CD4-positive, alpha-beta T cell treated with Interleukin-6 at 100 ng/mL for 8 hours (primary cell): ENCODE measurements around the gene FOXK2.

Experiments used
- DNase-seq: peaks from one replicate; pipeline ENCODE4 v3.0.0-alpha.2; 2020; ENCODE audit warnings: mixed read lengths, low spot score

Gene FOXK2

DNA sequence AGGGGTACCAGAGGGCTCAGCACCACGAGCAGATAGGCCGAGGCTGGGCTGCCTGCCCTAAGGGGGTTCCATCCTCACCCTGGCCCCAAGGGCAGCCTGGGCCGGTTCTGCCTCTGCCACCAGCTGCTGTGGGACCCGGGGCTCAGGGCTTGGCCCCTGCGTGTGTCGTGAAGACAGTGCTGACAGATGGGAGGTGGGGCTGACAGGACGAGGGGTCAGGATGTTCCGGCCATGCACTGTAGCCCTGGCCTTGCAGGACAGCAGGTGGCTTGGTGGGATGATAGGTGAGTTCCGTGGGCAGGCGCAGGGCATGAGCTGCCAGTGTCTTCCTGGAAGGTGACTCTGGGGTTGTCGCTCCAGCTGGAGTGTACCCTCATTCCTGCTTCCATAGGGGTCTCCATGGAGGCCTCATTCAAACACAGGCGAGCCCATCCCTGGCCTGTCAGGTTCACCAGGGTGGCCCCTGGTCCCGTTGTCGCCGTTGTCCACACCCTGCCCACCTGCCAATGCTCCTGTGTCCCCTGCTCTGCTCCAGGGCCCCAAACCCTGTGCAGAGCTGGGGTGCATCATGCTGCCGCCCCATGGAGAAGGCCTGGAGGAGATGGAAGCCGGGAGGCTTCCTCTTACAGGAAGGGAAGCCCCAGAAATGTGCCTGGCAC is 71.5 kb downstream of the FOXK2 start:
- DNase-seq = no peak

DNA sequence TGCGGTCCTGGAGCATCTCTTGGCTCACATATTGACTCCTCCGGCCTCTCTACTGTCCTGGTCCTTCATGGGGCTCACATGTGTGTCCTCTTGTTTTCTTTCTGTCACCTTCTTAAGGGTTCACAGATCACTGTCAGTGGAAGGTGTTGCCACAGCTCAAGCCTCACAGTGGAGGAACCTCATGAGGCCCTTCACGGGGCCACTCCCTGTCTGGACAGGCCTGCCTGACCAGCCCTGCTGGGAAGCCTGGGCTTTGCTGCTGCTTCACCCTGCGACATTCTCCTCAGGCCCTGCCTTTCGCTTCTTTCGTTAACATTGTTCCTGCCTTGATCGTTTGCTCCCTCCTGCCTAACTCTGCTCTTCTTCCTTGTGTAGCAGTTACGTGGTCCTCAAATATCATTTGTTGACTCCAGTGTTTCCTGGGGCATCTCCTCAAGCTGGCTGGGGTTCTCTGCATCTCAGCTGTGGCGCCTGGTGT is 72.8 kb downstream of the FOXK2 start:
- no peak for DNase-seq

DNA sequence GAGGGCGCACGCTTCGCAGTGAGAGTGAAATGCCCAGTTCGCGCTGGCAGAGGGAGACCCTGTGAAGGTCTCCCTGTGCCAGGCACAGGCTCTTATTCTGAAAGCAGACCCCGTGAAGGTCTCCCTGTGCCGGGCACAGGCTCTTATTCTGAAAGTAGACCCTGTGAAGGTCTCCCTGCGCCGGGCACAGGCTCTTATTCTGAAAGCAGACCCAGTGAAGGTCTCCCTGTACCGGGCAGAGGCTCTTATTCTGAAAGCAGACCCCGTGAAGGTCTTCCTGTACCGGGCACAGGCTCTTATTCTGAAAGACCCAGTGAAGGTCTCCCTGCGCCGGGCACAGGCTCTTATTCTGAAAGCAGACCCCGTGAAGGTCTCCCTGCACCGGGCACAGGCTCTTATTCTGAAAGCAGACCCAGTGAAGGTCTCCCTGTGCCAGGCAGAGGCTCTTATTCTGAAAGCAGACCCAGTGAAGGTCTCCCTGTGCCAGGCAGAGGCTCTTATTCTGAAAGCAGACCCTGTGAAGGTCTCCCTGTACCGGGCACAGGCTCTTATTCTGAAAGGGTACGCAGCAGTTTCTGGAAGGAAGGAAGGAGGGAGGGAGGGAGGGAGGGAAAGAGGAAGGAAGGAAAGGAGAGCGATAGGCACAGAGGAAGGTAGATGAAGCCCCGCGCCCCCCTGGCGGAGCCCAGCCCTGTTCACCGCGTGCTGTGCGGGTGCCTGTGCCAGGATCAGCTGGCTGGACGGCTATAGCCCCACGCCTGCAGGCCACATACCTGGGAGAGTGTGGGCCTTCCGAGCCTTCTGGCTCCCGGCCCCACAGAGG is 73.4 kb downstream of the FOXK2 start:
- DNase-seq = peak; percentile 69

DNA sequence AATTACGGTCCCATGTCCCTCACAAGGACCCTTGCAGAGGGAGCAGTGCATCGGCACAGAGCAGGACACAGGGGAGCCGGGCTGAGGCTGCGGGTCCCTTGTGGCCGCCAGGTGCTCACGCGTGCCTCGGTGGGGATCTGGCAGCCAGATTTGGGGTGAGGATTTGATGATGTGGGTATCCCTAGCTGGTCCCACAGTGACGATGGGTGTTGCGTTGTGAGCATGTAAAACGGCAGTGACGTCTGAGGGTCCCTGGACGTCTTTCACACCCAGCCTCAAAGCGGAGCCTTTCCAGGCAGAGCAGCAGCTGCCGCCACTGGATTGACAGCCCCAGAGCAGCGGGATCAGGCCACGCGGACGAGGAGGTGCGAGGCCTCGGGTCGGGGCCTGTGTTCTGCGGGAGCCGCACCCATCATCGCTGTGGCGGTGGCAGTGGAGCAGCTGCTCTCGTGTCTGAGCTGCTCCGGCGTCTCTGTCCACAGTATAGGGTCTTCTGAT is 74.1 kb downstream of the FOXK2 start:
- DNase-seq = no peak

DNA sequence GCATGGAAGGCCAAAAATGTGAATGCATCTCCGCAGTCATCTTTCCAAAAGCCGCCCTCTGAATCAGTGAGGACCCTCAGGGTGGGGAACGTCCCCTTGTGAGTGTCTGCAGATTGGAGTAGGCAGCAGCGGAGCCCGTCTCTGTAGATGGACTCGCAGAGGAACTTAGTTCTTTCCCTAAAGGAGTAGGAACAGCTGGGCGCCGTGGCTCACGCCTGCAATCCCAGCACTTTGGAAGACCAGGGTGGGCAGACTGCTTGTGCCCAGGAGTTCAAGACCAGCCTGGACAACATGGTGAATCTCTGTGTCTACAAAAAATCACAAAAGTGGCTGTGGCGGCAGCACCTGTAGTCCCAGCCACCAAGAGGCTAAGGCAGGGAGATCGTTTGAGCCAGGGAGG is 75.0 kb downstream of the FOXK2 start:
- no peak for DNase-seq

DNA sequence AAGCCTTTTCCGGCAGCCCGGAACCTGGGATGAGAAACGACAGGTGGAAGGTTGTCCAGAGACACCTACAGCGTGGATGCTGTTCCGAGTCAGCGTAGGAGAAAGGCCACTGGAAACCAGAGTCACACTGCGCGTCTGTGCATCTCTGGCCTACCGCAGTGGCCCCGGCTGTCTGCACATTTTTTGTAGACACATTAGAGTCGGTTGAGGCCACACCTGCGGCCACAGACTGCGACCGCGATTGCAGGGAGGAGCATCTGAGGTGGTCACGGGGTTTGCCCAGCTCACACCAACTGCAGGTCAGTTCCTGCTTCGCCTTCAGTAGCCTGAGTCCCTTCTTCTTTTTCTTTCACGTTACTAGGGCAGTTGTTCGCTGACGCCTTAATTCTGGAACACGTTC is 76.4 kb downstream of the FOXK2 start:
- no peak for DNase-seq

DNA sequence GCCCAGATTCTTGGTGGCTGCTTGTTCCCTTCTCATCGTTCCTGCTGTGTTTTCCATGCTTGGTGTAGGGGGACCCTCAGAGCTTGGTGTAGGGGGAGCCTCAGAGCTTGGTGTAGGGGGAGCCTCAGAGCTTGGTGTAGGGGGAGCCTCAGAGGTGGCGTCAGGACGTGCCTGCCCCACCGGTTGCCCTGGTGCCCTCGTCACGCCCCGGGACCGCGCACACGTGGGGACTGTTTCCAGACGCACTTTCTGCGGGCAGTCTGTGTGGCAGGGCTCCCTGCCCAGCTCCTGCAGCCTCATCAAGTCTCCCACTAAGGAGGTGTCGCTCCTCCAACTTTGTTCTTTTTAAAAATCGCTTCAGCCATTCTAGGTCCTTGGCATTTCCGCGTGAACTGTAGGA is 76.8 kb downstream of the FOXK2 start:
- no peak for DNase-seq

DNA sequence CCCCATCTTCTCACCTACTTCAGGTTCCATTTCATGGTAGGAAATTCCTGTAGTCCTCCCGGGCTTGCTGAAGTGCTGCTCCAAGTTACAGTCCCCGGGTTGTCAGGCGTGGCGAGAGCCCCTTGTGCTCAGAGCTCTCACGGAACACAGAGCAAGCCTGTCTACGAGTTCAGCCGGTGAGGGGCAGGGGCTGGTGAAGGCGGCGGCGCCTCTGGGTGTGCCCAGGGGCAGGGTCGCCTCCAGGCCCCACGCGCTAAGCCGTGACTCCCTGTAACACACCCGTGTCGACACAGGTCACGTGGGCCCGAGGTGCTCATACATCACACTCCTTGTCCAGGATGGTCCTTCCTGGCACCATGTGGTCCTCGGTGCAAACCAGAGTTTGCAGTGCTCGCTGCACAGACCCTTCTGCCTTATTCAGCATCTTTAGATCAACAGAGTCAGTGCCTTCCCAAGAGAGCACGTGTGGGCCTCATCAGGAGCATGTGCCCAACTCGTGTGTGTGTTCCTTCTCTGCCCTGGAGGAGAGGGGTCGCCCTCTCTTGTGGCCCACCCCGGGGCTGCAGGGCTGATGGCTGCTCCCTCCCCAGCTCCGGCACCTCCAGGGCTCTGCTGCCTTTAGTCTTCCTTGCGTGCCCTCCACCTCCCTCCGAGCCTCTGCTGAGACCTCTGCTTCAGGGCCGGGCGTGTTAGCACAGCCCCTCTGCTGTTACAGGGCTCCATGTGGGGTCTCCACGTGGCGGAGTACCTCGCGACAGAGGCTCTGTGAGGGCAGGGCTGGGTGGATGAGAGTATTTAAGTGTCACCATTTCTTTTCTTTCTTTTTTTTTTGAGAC is 77.5 kb downstream of the FOXK2 start:
- DNase-seq = no peak

DNA sequence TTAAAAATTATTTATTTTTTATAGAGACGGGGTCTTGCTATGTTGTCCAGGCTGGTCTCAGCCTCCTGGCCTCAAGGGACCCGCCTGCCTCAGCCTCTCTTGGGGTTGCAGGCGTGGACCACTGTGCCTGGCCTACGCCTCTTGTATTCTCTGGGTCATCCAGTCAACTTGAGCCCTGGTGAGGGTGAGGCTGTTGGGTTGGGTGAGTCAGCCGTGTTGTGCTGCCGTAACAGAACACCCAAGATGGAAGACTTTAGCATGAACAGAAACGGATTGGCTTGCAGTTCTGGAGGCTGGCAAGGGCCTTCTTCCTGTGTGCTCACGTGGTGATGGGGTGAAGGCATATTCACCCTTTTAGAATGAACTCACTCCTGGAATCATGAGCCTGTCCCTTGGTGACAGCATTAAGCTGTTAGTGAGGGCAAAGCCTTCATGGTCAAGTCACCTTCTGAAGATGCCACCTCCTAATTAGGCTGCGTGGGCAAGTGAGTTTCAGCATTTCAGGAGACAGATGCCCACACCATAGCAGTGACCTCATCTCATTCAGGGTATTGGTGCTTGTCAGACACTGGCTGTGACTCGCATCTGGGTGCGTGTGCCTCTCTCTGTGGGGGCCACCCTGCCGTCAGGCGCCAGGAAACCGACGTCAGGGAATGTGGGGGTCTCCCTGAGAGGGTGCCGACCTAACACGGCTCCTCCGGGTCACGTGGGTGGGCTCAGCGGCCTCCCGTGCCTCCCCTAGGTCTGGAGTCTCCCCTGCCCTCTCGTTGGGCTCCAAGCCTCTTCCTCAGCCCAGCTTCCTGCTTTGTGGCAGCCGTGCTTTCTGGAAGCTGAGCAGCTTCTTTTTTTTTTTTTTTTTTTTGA is 79.0 kb downstream of the FOXK2 start:
- DNase-seq = no peak

DNA sequence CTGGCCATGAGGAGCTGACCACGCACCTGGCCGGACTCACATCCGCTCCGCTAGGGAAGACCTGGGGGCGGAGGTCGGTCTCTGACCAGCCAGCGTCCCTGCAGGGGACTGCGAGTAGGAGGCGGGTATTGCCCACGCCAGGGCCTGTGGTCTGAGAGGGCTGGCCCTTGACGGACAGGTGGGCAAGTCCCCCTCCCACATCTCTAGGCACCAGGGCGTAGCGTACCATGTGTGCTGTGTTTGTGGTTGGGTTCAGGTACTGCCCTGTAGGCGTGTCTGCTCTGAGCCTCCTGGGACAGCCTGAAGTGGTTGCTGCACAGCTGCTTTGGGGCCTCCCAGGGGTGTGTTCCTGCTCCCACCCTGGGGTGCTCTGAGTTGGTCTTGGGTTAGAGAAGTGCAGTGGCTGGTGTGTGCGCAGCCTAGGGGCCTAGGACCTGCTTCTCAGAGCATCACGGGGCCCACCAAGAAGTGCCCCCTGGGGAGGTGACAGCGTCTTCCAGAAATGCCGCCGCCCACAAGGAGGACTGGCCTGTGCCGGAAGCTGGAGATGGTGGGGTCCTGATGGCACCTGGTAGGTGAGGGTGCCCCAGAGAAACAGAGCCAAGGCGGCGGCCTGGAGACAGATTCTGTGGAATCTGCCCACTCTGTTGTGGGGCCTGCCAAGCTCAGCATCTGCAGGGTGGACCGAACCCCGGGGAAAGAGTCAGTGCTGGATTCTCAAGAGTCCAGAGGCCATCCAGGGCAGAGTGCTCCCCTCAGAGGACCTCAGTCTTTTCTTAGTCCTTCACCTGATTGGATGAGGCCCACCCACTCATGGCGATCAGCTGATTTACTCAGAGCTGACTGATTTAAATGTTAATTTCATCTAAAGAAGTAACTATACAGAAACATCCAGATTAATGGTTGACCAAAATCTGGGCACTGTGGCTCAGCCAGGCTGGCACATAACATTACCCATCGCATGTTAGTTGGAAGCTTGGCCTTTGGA is 80.4 kb downstream of the FOXK2 start:
- no peak for DNase-seq

DNA sequence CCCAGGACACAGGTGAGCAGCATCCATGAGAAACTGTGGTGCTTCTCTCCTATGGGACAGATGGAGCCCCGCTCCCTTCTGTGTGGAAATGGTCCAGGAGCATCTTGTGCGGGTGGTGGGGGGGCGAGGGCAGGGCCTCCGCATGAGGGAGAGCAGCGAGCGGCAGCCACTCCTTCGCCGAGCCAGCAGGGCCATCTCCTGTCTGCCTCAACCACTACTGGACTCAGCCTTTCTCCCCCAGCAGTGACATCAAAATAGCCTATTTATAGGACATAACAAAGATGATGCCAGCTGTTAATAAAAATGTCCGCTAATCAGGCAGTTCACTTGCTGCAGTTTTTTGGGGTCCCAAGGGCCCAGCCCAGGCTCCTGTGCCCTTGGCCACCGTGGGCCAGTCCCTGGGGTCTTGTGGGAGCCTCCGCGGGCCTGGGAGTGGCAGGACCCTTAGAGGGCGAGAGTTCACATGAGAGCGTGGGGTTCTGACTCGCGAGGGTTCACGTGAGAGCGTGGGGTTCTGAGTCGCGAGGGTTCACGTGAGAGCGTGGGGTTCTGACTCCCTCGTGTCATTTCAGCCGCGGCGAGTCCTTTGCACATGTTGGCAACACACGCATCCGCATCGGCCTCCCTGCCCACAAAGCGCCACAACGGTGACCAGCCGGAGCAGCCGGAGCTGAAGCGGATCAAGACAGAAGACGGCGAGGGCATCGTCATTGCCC is 81.4 kb downstream of the FOXK2 start:
- DNase-seq = no peak

DNA sequence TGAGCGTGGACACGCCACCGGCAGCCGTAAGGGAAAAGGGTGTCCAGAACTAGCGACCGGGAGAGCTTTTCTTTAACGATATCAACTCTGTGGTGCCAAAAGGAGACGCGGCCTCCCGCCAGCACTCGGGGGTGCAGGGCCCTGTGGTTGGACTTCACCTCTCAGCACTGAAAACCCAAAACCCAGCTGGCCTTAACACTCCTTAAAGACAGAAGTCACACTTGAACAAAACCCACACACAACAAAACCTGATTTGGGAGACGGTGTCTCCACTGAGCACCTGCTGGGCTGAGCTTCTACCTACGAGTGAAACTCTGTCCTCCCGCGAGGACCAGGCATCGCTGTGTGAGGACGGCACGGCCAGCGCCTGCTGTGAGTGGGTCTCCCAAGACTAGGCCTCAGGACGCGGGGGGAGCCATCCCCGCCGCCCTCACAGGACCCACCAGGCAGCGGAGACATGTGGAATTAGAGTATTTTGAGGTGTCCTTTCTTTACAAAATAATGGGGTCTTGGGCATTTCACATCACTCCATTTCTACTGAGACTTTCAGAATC is 82.0 kb downstream of the FOXK2 start:
- DNase-seq = no peak

DNA sequence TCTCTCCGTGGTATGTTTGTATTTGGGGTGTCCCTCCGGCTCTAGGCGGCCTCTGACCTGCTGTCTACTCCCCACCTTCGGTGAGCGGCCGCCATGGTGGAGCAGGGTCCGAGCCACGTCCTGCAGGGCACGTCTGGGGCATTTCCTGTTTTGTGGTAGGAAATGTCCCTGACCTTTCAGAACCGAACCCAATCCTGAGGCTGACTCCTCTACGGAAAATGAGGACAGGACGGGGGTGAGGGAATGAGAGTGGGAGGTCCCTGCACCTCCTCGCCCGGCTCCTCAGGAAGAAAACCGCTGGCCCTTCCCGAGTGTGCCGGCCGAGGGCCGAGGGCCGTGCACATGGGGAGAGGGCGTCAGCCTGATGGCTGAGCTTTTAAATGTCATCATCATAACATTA is 83.0 kb downstream of the FOXK2 start:
- DNase-seq = no peak

DNA sequence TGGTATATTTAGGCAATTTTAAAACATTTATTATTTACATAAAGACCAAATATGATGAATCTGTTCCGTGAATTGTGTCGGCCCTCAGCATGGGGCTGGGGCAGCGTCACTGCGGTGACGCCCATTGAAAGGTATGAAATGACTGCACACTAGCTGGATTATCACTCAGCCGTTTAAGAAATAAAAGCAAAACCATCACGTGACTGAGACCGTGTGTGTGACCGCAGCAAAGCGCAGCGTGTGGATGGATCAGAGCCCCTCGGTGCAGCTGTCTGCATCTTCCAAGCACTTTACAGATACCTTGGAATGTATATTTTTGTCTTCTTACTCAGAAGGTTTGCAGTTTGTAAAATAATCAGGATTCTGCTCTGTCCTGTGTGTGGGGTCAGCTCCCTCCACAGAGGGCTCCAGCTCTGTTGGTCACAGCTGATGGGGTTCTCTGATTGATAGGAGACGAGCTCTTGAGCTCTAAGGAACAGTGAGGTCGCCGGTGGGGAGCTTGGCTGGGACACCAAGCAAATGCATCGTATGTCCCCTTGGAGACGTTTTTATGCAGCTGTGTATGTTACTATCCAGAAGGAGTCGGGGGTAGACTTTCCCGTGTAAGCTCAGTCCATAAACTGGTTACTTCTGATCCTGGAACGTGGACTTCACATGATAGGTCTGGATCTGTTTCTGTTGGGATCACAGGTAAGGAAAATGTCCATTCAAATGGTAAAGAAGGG is 83.6 kb downstream of the FOXK2 start:
- DNase-seq = no peak

DNA sequence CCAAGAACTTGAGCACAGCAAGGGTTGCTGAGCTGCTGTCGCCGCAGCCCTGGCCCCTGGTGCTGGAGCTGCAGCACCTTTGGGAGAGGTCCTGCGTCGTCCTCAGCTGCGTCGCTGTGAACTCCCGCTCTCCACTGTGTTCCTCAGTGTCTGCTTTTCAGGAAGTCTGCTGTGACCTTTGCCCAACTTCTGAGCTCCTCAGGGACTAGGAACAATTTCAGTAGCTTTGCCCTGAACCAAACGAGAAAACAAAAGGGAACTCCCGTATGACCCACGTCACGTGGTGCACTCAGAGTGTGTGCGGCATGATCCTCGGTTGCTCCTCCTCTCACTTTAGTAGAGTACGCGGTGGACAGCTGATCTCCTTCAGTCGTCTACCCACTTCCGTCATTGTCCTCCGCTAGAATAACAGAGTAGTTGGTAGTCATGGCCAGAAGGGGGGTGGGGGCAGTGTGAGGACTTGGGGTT is 84.5 kb downstream of the FOXK2 start:
- DNase-seq = peak; percentile 24

DNA sequence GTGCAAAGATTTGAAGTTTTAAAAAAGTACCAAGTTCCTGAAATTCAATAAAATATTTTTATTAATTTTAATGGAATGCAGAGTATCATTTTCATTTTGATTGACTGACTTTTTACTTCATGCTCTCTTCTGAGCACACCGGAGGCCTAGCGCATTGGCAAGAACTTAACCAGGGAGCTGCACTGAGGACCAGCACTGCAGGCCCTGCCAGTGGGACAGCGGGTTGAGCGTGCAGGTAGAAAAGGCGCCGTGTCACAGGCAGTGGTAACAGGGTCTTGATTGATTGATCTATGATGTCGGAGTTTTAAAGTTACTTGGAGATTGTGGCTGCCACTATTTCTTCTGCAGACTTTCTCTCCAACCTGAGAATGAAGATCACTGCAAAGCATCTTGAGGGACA is 85.0 kb downstream of the FOXK2 start:
- no peak for DNase-seq

DNA sequence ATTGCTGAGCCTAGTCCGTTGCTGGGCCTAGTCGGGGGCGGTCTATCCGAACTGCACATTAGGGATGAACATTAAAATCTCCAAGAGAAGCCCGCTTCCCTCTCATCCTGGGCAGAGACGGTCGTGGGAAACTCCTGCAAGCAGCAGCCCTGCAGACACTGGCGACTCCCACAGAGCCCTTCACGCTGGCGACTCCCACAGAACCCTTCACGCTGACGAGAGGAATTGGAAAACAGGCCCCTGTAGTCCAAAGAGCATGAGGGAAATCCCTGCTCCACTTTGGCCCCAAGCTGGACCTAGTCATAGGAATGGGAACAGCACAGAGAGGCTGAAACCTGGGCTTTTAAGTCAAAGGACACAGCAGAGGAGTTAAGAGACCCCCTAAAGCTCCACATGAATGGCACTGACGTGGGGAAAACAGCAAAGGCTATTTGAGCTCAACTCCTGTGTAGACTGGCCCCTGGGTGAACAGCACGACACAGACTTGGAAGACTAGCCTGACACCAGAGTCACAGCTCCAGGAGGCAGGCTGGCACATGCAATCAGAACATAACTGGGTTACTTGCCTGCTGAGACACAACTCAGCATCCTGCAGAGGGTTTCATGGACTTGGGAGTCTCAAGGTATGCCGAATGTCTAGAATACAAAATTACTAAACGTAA is 86.5 kb downstream of the FOXK2 start:
- DNase-seq = no peak

DNA sequence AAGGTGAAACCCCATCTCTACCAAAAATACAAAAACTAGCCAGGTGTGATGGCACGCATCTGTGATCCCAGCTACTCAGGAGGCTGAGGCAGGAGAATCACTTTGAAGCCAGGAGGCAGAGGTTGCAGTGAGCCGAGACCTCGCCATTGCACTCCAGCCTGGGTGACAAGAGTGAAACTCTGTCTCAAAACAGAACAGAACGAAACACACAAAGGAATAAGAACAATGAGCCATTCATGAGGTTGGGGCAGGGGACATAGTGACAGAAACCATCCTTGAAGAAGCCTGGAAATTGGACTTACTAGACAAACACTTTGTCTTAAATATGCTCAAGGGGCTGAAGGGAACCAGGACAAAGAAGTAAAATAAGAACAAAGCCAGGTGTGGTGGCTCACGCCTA is 89.3 kb downstream of the FOXK2 start:
- DNase-seq = no peak
